Endothelial cell of umbilical vein (primary cell): ENCODE data around the gene MT1X. TPM values are rescaled to one million over a fixed set of nuclear protein-coding genes. Genes with fewer than 3 reads are reported as not detected.

Experiments used
- BruUV-seq: library from RNA; stranded (reverse); fragments of 400-500 nt; replicated peaks from 2 replicates; lab custom pipeline; 2021; lab: Mats Ljungman, UMichigan
- CTCF ChIA-PET: fragments of 300-600, 350-600 bp; sonication (Branson Sonifier 250); formaldehyde crosslinking; loops from one replicate; lab custom pipeline; 2021; ENCODE audit warnings: antibody characterized with exemption, inconsistent platforms; lab: Charles Lee
- POLR2A ChIA-PET: fragments of 300-600, 350-600 bp; sonication (Branson Sonifier 250); formaldehyde crosslinking; loops from one replicate; lab custom pipeline; 2021; ENCODE audit warnings: antibody characterized with exemption, inconsistent platforms; lab: Charles Lee
- DNase-seq: peaks from one replicate; pipeline ENCODE4 v3.0.0-alpha.2; 2011; ENCODE audit warnings: low read depth, low spot score
- FAIRE-seq: peaks from 2 replicates; lab custom pipeline; 2011; peaks lifted over from hg19 to GRCh38; lab: Jason Lieb, UNC
- H2AFZ ChIP-seq: 2 replicates; pipeline ENCODE4 v1.6.0; 2012; ENCODE audit warnings: low read depth, low read length, control low read depth, inconsistent platforms
- H3K27ac ChIP-seq: 2 replicates; pipeline ENCODE4 v1.5.1; 2011; ENCODE audit warnings: low read depth, mild to moderate bottlenecking, control low read depth, low read length, moderate library complexity; ENCODE audit not compliant: insufficient read depth
- H3K27me3 ChIP-seq, 2 experiments: 2 replicates each; pipeline versions ENCODE4 v1.6.0 to v1.6.1; 2011; ENCODE audit warnings: low read length in 2 of 2, mixed read lengths in 1 of 2; ENCODE audit not compliant: control insufficient read depth in 2 of 2, insufficient read depth in 2 of 2
- H3K36me3 ChIP-seq, 2 experiments: 2 replicates in 1 of 2; 3 replicates in 1 of 2; pipeline ENCODE4 v1.5.1; 2011; ENCODE audit warnings: low read length in 2 of 2, mild to moderate bottlenecking in 1 of 2, moderate library complexity in 1 of 2; ENCODE audit not compliant: control insufficient read depth in 2 of 2, insufficient read depth in 2 of 2; ENCODE audit errors: extremely low read depth in 1 of 2
- H3K4me1 ChIP-seq: 3 replicates; pipeline ENCODE4 v1.5.1; 2011; ENCODE audit warnings: mild to moderate bottlenecking, low read length; ENCODE audit not compliant: control insufficient read depth, insufficient read depth; ENCODE audit errors: extremely low read depth
- H3K4me2 ChIP-seq: 2 replicates; pipeline ENCODE4 v1.6.1; 2011; ENCODE audit warnings: low read length, control low read depth, mixed read lengths; ENCODE audit not compliant: insufficient read depth
- H3K4me3 ChIP-seq, 3 experiments: fragments of 200-600 bp in 1 of 3; sonication (generic), shearing (Covaris generic) in 1 of 3; replicated peaks in 1 of 3; 2 replicates each; pipeline ENCODE4 v1.5.1; 2011 to 2016; ENCODE audit warnings: control low read depth in 3 of 3, low read length in 3 of 3, mild to moderate bottlenecking in 2 of 3, inconsistent platforms in 1 of 3, low read depth in 1 of 3, moderate library complexity in 1 of 3; ENCODE audit not compliant: insufficient read depth in 1 of 3
- H3K79me2 ChIP-seq: 2 replicates; pipeline ENCODE4 v1.6.0; 2012; ENCODE audit warnings: low read length, inconsistent platforms; ENCODE audit not compliant: control insufficient read depth, insufficient read depth
- H3K9ac ChIP-seq: replicated peaks from 2 replicates; pipeline ENCODE3; 2011; ENCODE audit warnings: low read length, control low read depth; ENCODE audit not compliant: insufficient read depth; ENCODE audit errors: extremely low read depth
- H3K9me1 ChIP-seq: replicated peaks from 3 replicates; pipeline ENCODE4 v1.6.0; 2011; ENCODE audit warnings: mild to moderate bottlenecking, low read length; ENCODE audit not compliant: control insufficient read depth, insufficient read depth; ENCODE audit errors: extremely low read depth
- H3K9me3 ChIP-seq: replicated peaks from 2 replicates; pipeline ENCODE4 v1.5.1; 2012; ENCODE audit warnings: low read length, inconsistent platforms; ENCODE audit not compliant: control insufficient read depth, insufficient read depth
- H4K20me1 ChIP-seq: replicated peaks from 2 replicates; pipeline ENCODE3; 2011; ENCODE audit warnings: mild to moderate bottlenecking, low read length; ENCODE audit not compliant: control insufficient read depth, insufficient read depth; ENCODE audit errors: extremely low read depth
- CTCF ChIP-seq, 2 donors: IDR thresholded peaks; 1 replicate in 1 of 2; 2 replicates in 1 of 2; pipeline ENCODE4 v1.5.1; 2011; ENCODE audit warnings: low read length in 2 of 2, mild to moderate bottlenecking in 2 of 2, moderate library complexity in 2 of 2, control low read depth in 1 of 2, inconsistent platforms in 1 of 2, low read depth in 1 of 2; ENCODE audit not compliant: insufficient read depth in 1 of 2; ENCODE audit errors: extremely low read depth in 1 of 2
- EZH2 ChIP-seq: IDR thresholded peaks from 2 replicates; pipeline ENCODE4 v1.6.1; 2012; ENCODE audit warnings: borderline replicate concordance, low read depth, mild to moderate bottlenecking, moderate library complexity, low read length, inconsistent platforms; ENCODE audit not compliant: severe bottlenecking
- FOS ChIP-seq: IDR thresholded peaks from 2 replicates; pipeline ENCODE4 v1.6.1; 2011; ENCODE audit warnings: mild to moderate bottlenecking, low read length, moderate library complexity, borderline replicate concordance; ENCODE audit not compliant: insufficient read depth
- GATA2 ChIP-seq: IDR thresholded peaks from 2 replicates; pipeline ENCODE4 v1.7.0; 2011; ENCODE audit warnings: low read depth, mild to moderate bottlenecking, moderate library complexity, mixed read lengths, low read length; ENCODE audit not compliant: insufficient read length, insufficient read depth
- MYC ChIP-seq: IDR thresholded peaks from one replicate; pipeline ENCODE4 v1.6.1; 2011; ENCODE audit warnings: mild to moderate bottlenecking, low read depth, low read length
- POLR2A ChIP-seq: IDR thresholded peaks from 2 replicates; pipeline ENCODE4 v1.6.1; 2012; ENCODE audit warnings: low read depth, mild to moderate bottlenecking, control low read depth, low read length
- POLR2AphosphoS5 ChIP-seq: IDR thresholded peaks from 2 replicates; pipeline ENCODE4 v1.6.1; 2012; ENCODE audit warnings: low read depth, mild to moderate bottlenecking, control low read depth, low read length, moderate library complexity; ENCODE audit not compliant: insufficient read depth
- dilution Hi-C: fragments of 300-500 bp; cut with MboI; formaldehyde crosslinking; loops from one replicate; pipeline ENCODE4 v1.15.0; 2019; ENCODE audit warnings: low sequenced_read_pairs; ENCODE audit not compliant: extremely low pct_ligation_motif_present
- intact Hi-C: fragments of 100-400 bp; cut with micrococcal nuclease; formaldehyde crosslinking; loops from one replicate; pipeline ENCODE4 v1.10.0; 2022
- polyA plus RNA-seq, 4 experiments: library from polyadenylated mRNA; depleted of rRNA in 3 of 4; stranded (reverse) in 3 of 4; unstranded in 1 of 4; fragments of >200 nt; gene quantifications; 2 replicates each; pipeline versions ENCODE4 v1.2.1 to v1.2.3, GENCODE V29; 2011 to 2012; ENCODE audit warnings: missing spikeins in 1 of 4
- total RNA-seq: library from RNA; stranded (reverse); gene quantifications from 2 replicates; pipeline ENCODE4 v1.2.3, GENCODE V29; 2021
- TF ChIP-seq, protein P1 (sequence below): IDR thresholded peaks from 2 replicates; pipeline ENCODE4 v1.6.1; 2011; ENCODE audit not compliant: insufficient read depth, insufficient read length

Gene MT1X
- total and polyA plus RNA-seq, 2 donors (not counting 3 experiments of a cell fraction or from before 2014, with no cell fraction given) = 15.6 to 46.7 TPM

GRCh38 chr16:56722200-56722842 lies 40.1 kb downstream of the MT1X start:
- POLR2A ChIA-PET = no interaction called here
- no peak overlapping the region for H3K9ac ChIP-seq
- no peaks in the 10 kb centered on the region for H3K79me2 ChIP-seq
- no peak for DNase-seq
- CTCF ChIA-PET = no interaction called here
- no peak overlapping the region for H2AFZ ChIP-seq
- no peak overlapping the region for H3K27ac ChIP-seq
- H3K4me2 ChIP-seq = no peak overlapping the region
- no peaks in the 10 kb centered on the region for H3K9me1 ChIP-seq
- H3K9me3 ChIP-seq = no peaks in the 10 kb centered on the region
- H4K20me1 ChIP-seq = no peaks in the 10 kb centered on the region
- no peak overlapping the region for H3K4me3 ChIP-seq
- intact Hi-C loops = no loop called here
- no peak for FAIRE-seq
- dilution Hi-C loops = no loop called here
- peaks cover 6 to 16% of the 10 kb centered on the region in 2 experiments for H3K27me3 ChIP-seq
- H3K36me3 ChIP-seq = no peaks in the 10 kb centered on the region
- TF ChIP-seq POLR2A (no peak), EZH2 (no peak), FOS (no peak), GATA2 (no peak), MYC (no peak), CTCF (IDR thresholded peaks at IDR 0.05; ENCODE audit: extremely low read depth in 1 of 2, insufficient read depth in 1 of 2, low read depth in 1 of 2, low read length in 2 of 2) (no peak), POLR2AphosphoS5 (no peak)
- TF ChIP-seq, protein P1, sequence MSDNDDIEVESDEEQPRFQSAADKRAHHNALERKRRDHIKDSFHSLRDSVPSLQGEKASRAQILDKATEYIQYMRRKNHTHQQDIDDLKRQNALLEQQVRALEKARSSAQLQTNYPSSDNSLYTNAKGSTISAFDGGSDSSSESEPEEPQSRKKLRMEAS = no peak
- BruUV-seq = no TSS peak
- no peaks in the 10 kb centered on the region for H3K4me1 ChIP-seq
